ENCODE results near the gene ABCA4.

Gene ABCA4

GRCh38 chr1:94047949-94048348 lies 73.0 kb downstream of the ABCA4 start:
- no peak for DNase-seq

GRCh38 chr1:94045465-94046056 lies 75.4 kb downstream of the ABCA4 start:
- peak; percentile 39 for DNase-seq

- DNase-seq = no peak
Measured at GRCh38 chr1:94044891-94045290, 76.1 kb downstream of the ABCA4 start.

- DNase-seq = peak; percentile 10
Measured at GRCh38 chr1:94044290-94044790, 76.6 kb downstream of the ABCA4 start.

GRCh38 chr1:94043738-94044289 lies 77.1 kb downstream of the ABCA4 start:
- no peak for DNase-seq

GRCh38 chr1:94042388-94042787 lies 78.6 kb downstream of the ABCA4 start:
- DNase-seq = no peak

- DNase-seq = no peak
Measured at GRCh38 chr1:94039871-94040569, 80.9 kb downstream of the ABCA4 start.

GRCh38 chr1:94039514-94039870 lies 81.5 kb downstream of the ABCA4 start:
- peak; percentile 62 for DNase-seq

GRCh38 chr1:94038511-94038910 lies 82.4 kb downstream of the ABCA4 start:
- no peak for DNase-seq

GRCh38 chr1:94037392-94038229 lies 83.3 kb downstream of the ABCA4 start:
- DNase-seq = peak; percentile 28

GRCh38 chr1:94036730-94037129 lies 84.2 kb downstream of the ABCA4 start:
- peak; percentile 40 for DNase-seq

GRCh38 chr1:94033849-94034248 lies 87.1 kb downstream of the ABCA4 start:
- DNase-seq = no peak

GRCh38 chr1:94032637-94033036 lies 88.3 kb downstream of the ABCA4 start:
- DNase-seq = no peak

- no peak for DNase-seq
Measured at GRCh38 chr1:94031591-94031990, 89.4 kb downstream of the ABCA4 start.

GRCh38 chr1:94031154-94031553 lies 89.8 kb downstream of the ABCA4 start:
- DNase-seq = no peak

GRCh38 chr1:94029130-94029993 lies 91.6 kb downstream of the ABCA4 start:
- DNase-seq = no peak

GRCh38 chr1:94027721-94028515 lies 93.0 kb downstream of the ABCA4 start:
- DNase-seq = no peak

- DNase-seq = peak; percentile 37
Measured at GRCh38 chr1:94026619-94027380, 94.1 kb downstream of the ABCA4 start.

- peak; percentile 52 for DNase-seq
Measured at GRCh38 chr1:94025383-94026340, 95.3 kb downstream of the ABCA4 start.
